ENCODE measurements around the gene MRPS25. TPM values are rescaled to one million over a fixed set of nuclear protein-coding genes. Genes with fewer than 3 reads are reported as not detected.

The MRPS25 gene
- total and polyA plus RNA-seq, 9 of the 15 experiments (the other 6 are each of a cell fraction or from before 2014, with no cell fraction given), result 34.3 to 129 (median 78.2) TPM

DNA sequence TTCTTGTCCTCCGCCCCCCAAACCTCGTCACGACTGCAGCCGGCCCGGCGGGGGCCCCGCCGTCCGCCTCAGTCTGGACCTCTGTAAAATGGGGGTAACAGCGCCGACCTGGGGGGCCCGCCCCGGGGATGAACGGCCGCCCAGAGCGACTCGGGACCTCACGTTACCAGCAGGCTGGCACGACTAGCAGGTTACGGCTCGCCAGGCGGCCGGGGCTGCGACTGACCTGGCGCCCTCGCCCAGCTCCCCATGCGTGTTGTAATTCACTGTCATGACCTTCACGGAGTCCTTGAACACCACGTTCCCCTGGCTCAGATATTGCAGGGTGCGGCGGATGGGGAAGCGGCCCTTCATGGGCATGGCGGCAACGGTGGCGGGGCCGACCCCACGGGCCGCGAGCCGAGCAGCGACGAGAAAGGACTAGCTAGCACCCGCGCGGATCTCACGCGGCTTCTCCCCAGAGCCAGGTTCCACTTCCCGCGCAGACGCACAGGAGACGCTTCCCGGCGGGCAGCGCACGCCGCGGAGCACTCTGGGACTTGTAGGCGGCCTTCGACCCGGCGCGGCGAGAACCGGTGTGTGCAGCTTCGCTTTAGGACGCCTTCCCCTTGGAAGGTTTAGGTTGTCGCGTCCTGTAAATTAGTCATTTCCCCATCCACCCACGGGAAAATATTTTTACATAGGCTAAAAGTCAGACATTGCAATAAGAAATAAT lies at the start of gene MRPS25 (continued):
- TF ChIP-seq POLR3A (IDR thresholded peaks at IDR 0.05; ENCODE audit: borderline replicate concordance, extremely low read depth, insufficient read depth, insufficient read length) (no peak), SIN3A (IDR thresholded peaks at IDR 0.05; ENCODE audit: borderline replicate concordance in 2 of 2, control insufficient read depth in 1 of 2, low read depth in 2 of 2, low read length in 2 of 2) (peak in 1 of 2 experiments; percentile 80; a peak in 3 of 4 replicates), TFAM (CRISPR knock-in tag; conservative IDR thresholded peaks at IDR 0.05) (no peak), ZC3H8 (IDR thresholded peaks at IDR 0.05) (no peak), EZH2 (IDR thresholded peaks at IDR 0.05; ENCODE audit: borderline replicate concordance, low read depth, low read length) (no peak), ZFP36 (IDR thresholded peaks at IDR 0.05; ENCODE audit: low read depth, low read length, partially characterized antibody) (no peak), ZNF717 (CRISPR knock-in tag; IDR thresholded peaks at IDR 0.05) (no peak), RAD21 (CRISPR knock-in tag; conservative IDR thresholded peaks at IDR 0.05 in 1 of 2, IDR thresholded peaks at IDR 0.05 in 1 of 2) (0 out of 4 replicates have a peak, but pooled peaks of 1 of the 2 experiments have one; percentile 5), SMARCC2 (IDR thresholded peaks at IDR 0.05; ENCODE audit: low read depth) (no peak), ZFX (CRISPR knock-in tag; IDR thresholded peaks at IDR 0.05) (peak; percentile 88), FOXJ2 (tag; IDR thresholded peaks at IDR 0.05) (0 out of 2 replicates have a peak, but pooled peaks have one; percentile 48), KAT8 (IDR thresholded peaks at IDR 0.05; ENCODE audit: low read depth) (no peak), SRSF9 (IDR thresholded peaks at IDR 0.05; ENCODE audit: borderline replicate concordance, low read depth, low read length) (no peak), ZNF707 (CRISPR knock-in tag; conservative IDR thresholded peaks at IDR 0.05) (no peak), SNRNP70 (optimal IDR thresholded peaks at IDR 0.05; ENCODE audit: low read depth, low read length) (no peak), NCOA2 (IDR thresholded peaks at IDR 0.05; ENCODE audit: partially characterized antibody in 2 of 2) (no peak)
- TF ChIP-seq, protein P1, sequence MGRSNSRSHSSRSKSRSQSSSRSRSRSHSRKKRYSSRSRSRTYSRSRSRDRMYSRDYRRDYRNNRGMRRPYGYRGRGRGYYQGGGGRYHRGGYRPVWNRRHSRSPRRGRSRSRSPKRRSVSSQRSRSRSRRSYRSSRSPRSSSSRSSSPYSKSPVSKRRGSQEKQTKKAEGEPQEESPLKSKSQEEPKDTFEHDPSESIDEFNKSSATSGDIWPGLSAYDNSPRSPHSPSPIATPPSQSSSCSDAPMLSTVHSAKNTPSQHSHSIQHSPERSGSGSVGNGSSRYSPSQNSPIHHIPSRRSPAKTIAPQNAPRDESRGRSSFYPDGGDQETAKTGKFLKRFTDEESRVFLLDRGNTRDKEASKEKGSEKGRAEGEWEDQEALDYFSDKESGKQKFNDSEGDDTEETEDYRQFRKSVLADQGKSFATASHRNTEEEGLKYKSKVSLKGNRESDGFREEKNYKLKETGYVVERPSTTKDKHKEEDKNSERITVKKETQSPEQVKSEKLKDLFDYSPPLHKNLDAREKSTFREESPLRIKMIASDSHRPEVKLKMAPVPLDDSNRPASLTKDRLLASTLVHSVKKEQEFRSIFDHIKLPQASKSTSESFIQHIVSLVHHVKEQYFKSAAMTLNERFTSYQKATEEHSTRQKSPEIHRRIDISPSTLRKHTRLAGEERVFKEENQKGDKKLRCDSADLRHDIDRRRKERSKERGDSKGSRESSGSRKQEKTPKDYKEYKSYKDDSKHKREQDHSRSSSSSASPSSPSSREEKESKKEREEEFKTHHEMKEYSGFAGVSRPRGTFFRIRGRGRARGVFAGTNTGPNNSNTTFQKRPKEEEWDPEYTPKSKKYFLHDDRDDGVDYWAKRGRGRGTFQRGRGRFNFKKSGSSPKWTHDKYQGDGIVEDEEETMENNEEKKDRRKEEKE (IDR thresholded peaks at IDR 0.05; ENCODE audit: borderline replicate concordance in 1 of 2, control insufficient read depth in 1 of 2, low read depth in 2 of 2, low read length in 1 of 2), result no peak
- TF ChIP-seq, protein P2, sequence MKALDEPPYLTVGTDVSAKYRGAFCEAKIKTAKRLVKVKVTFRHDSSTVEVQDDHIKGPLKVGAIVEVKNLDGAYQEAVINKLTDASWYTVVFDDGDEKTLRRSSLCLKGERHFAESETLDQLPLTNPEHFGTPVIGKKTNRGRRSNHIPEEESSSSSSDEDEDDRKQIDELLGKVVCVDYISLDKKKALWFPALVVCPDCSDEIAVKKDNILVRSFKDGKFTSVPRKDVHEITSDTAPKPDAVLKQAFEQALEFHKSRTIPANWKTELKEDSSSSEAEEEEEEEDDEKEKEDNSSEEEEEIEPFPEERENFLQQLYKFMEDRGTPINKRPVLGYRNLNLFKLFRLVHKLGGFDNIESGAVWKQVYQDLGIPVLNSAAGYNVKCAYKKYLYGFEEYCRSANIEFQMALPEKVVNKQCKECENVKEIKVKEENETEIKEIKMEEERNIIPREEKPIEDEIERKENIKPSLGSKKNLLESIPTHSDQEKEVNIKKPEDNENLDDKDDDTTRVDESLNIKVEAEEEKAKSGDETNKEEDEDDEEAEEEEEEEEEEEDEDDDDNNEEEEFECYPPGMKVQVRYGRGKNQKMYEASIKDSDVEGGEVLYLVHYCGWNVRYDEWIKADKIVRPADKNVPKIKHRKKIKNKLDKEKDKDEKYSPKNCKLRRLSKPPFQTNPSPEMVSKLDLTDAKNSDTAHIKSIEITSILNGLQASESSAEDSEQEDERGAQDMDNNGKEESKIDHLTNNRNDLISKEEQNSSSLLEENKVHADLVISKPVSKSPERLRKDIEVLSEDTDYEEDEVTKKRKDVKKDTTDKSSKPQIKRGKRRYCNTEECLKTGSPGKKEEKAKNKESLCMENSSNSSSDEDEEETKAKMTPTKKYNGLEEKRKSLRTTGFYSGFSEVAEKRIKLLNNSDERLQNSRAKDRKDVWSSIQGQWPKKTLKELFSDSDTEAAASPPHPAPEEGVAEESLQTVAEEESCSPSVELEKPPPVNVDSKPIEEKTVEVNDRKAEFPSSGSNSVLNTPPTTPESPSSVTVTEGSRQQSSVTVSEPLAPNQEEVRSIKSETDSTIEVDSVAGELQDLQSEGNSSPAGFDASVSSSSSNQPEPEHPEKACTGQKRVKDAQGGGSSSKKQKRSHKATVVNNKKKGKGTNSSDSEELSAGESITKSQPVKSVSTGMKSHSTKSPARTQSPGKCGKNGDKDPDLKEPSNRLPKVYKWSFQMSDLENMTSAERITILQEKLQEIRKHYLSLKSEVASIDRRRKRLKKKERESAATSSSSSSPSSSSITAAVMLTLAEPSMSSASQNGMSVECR (CRISPR knock-in tag; IDR thresholded peaks at IDR 0.05), result peak; percentile 83

All from K562 (cell line).